ENCODE results near the gene PSAT1.
A peak's percentile ranks its signal among the peaks of the same experiment; 100 is the strongest.
"Not testable (repeated sequence)": the region's sequence is repeated elsewhere in the genome, so short reads cannot be mapped to it uniquely, and the experiment has no call there.

PSAT1 gene

DNA sequence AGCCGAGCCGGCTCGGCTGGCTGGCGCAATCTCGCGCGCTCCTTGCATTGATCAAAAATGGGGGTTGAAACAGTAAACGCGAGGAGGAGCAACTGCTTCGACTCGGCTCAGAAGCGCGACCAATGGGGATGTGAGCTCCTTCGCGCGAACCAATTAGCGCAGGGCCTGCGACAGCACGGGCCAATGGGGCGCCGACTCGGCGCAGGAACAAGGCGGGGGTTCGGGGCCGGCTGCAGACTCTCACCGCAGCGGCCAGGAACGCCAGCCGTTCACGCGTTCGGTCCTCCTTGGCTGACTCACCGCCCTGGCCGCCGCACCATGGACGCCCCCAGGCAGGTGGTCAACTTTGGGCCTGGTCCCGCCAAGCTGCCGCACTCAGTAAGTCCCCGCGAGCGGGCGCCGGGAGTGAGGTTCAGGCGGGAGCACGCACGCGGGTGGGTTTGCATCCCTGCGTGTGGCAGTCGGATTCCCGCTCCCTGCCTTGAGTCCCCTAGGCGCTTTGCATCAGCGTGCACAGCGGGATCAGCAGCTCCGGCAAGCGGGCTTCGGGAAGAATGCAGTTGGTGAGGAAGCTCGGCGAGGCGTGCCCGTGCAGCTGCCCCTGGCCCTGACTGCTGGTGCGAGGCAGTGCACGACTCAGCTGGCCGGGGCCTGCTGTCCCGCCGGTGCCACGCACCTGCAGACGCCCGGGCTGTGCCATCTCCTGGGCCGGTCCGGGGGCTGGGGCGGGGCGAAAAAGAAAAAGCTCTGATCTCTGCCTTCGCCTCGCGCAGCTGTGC is at the start of gene PSAT1:
Gene PSAT1, plus strand, starts transcription at position 233 of the 779 bp plus-strand sequence. Its CDS starts 86 bp downstream, at position 319.
- peak; percentile 93 for DNase-seq

DNA sequence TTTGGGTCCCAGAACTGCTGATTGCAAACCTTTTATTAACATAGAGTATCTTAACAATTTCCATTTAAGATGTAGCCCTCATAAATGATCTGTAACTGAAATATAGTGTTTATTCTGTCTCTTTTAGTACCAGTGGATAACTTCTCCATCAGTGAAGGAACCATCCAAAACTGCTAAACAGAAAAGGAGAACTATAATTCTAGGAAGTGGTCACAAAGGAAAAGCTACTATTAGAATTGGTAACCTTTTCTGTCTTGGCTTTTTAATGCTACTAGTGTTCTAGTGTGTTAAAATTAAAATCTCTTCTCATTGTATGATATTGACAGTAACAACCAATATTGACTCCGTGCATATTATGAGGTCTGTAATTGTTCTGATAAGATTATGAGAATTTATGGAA is 48.3 kb upstream of the PSAT1 start:
- DNase-seq, result no peak

DNA sequence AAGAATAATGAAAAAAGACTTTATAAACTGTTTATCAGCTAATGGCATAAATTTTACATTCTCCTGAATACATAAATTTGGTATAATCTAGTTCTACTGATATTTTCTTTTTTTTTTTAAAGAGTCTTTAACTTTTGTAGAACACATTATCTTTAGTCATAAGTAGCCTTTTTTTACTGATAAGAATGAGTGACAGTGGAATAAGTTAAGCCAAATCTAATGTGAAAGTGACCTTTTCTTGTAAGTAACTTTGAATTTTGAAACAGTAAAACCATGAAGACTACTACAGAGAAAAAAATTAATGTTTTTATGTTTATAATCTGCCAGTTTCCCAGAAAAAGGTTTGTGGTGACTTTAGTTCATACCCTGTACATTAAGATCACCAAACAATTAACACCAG is 47.4 kb upstream of the PSAT1 start:
- DNase-seq, result no peak

DNA sequence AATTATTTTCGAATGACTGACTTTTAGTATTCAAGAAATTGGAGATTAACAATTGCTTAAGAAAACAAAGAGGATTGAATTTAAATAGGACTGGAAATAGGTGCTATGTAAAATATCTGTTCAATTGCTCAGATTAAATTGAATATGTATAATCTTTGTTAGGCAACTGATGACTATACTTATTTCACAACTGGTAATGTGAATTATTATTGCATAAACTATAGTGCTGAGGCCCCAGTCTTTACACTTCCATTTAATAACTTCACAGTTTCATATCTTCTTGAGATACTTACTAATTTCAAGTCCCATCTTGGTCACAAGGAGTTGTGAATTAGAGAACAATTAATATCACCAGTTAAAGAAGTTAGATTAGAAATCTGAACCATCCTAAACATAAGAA is 44.3 kb upstream of the PSAT1 start:
- DNase-seq, result no peak

DNA sequence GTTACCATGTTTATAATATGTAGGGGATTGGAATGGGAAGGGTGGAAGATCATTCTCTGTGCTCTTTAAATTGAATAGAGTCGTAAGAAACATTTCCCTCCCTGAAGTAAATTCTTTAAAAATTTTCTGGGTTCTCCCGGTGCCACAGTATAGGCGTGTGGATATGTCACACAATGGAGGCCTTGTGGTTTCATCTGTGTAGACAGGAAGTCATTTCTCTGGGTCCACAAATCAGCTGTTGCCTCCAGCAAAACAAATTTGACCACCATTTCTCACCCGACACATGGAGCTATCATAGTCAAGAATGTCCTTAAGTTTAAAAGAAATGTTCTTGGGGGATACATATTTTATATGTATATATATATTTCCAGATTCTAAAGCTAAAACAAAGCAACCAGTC is 43.6 kb upstream of the PSAT1 start:
- no peak for DNase-seq

DNA sequence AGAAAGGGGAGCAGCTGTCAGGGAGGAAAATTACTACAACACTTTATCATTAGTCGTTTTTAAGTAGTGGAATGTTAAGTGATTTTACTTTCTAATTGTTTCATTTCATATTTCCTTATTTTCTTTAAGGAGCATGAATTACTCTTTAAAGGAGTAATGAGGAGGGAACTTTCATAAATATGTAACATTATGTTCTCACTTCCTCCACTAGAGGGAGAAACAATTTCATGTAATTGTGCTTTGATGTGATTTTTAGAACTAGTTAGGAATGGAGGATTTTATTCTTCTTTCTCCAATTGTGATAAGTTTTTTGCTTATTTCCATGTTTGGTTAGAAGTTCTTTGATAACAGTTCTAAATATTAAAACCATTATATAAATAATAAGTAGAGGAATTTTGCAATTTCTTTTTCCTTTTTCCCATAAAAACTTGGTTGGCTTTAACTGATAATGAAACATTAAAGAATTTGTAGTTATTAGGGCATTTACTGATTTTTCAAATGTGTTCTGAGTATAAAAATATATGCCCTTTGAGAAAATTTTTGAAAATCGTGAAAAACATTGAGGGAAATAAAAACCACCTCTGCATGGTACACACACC is 35.4 kb upstream of the PSAT1 start:
- DNase-seq, result peak; percentile 26

DNA sequence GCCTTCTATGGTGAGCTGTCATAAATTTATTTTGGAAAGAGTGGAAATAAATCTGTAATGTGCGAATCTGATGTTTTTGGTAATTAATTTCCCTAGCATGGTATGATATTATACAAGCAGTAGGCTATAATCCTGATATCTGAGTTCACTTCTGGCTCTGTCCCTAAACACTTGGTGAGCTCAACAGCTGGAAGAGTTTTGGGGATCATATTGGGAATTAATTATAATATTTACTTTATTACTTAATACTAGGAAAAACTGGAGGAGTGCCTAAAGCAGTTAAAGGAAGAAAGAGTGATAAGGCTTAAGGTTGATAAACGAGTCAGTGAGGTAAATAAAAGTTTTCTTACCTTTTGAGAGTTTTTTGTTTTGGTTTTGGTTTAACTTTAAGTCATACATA is 34.3 kb upstream of the PSAT1 start:
- no peak for DNase-seq

DNA sequence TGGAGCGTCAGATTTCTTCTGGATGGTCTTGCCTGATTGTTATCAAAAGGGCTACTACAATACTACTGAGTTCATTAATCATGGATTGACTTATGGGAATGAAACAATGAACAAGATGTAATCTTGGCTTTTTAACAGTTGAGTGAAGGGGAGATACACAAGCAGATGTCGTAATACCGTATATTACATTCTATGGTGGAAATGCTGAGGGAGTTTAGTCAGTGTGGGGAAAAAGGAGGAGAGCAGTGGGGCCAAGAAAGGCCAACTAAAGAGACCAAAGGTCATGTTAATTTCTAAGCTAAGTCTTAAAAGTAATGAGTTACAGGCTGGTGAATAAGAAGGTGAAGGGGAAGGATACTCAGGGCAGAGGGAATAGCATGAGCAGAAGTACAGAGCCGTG is 29.0 kb upstream of the PSAT1 start:
- no peak for DNase-seq

DNA sequence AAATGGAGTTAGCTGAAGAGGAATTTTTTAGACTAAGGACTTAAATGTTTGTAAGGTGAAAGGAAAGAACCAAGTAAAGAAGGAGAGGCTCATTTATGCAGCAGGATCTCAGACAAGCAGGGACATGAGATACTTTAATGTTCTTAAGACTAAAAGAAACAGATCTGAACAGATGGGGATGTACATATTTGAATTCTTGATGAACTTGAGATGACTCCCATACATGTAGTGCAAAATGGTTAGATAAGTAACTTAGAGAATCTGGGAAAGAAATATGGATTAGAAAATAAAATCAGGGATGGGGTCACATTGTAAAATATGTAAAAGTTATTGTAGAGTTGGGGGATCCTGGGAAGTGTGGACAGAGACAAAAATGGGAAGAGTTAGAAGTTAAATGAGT is 27.1 kb upstream of the PSAT1 start:
- DNase-seq, result no peak

DNA sequence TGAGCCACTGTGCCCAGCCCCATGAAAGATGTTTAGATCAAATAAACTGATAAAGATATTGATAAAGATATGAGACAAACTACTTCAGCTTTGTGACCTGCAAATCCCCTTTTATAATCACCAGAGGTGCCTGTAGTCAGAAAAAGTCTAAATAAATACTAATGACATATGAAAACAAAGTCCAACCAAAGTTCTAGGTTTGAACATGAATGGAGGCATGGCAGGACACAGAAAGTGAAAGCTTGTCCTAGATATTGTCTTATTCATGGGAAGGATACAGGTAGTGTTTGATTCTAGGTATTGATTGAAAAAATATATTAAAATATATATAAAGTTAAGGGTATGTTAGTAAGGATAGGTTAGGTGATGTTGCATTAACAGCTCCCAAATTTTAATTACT is 24.6 kb upstream of the PSAT1 start:
- DNase-seq, result no peak

DNA sequence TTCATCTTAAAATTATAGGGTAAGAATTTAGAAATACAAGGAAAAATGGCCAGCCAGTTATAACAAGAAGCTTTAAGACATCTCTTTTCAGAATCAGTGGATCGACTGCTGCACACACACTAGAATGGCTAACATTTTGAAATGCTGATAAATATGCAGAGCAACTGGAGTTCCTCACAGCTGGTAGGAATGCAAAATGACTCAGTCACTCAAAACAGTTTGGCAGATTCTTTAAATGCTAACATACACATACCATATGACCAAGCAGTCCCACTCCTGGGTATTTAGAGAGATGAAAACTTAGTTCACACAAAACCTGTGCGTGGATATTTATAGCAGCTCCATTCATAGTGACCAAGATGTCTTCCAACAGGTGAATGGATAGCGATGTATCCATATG is 23.2 kb upstream of the PSAT1 start:
- no peak for DNase-seq

DNA sequence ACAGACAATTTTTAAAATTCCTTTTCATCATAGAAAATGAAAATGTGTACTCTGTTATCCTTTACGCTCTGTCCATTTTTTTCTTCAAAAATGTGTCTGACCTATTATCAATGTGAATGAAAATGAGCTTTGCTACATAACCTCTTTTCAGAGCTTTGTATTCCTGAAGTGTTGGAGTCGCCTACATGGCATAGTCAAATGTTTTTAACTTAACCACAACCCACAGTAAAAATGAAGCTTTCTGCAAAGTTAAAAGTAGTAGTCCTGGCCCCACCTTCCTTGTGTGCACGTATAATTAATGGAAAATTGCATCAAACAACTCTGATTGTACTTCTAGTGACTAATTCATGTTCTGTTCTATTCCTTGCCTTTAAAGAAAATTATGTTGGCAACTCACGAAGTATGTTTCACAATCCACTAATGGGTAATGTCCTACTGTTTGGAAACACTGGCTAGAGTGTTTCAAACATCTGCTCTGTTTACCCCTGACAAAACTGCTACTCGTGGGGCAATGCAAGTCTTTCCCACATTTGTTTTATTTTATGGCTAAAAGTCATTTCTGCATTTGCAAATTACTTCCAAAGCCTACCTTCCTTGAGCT is 18.6 kb upstream of the PSAT1 start:
- no peak for DNase-seq

DNA sequence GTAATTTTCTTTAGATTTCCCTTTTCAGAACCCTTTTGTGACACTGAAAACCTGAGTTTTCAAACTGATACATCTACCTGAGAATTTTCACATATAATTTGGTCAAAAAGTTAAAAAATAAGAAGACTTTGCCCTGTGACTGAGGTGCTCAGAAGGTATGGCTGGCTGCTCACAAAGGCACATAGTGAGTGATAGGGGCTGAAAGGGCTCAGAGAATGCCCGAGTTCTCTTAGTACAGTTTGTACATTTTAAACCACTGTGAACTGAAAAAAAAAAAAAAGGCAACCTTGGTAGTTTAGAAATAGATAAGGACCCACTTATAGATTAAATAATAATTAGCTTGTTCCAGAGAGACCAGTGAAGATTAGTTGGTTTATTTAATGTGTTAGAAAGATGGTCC is 18.1 kb upstream of the PSAT1 start:
- DNase-seq, result no peak

DNA sequence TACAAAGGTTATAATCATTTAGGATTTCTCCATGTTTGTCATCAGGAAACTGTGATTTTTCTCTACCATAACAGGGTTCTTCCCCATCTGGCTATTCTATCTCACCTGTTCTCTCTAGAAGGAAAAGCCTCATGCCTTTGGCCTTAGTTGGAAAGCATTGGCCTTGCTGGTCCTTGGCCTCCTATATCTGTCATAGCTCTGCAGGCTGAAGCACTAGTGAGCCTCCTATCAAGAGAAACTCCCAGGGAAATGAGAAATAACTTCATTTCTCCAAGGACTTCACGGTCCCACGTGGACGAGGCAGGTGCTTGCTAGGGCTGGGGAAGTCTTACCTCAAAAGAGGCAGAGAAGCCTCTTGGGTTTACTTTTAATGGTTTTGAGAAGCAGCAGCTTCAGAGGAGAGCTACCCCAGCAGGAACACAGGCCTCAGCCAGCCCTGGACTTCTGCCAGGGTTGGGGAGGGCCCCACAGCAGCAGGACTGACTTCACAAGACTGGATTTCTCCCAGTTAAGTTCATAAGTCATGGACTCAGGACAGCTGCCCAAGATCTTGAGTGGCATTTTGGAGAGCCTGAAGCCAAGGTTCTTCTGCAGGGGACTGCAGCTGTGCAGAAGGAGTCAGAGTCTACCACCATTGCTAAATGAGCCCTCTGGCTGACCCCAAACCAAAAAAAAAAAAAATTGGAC is 15.8 kb upstream of the PSAT1 start:
- DNase-seq, result no peak

DNA sequence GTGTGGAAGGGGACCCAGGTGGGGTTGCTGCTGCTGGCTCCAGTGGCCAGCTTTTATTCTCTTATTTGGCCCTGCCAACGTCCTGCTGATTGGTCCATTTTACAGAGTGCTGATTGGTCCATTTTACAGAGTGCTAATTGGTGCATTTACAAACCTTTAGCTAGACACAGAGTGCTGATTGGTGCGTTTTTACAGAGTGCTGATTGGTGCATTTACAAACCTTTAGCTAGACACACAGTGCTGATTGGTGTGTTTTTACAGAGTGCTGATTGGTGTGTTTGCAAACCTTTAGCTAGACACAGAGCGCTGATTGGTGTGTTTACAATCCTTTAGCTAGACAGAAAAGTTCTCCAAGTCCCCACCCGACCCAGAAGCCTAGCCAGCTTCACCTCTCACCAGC is 12.7 kb upstream of the PSAT1 start:
- not testable (repeated sequence) for DNase-seq

DNA sequence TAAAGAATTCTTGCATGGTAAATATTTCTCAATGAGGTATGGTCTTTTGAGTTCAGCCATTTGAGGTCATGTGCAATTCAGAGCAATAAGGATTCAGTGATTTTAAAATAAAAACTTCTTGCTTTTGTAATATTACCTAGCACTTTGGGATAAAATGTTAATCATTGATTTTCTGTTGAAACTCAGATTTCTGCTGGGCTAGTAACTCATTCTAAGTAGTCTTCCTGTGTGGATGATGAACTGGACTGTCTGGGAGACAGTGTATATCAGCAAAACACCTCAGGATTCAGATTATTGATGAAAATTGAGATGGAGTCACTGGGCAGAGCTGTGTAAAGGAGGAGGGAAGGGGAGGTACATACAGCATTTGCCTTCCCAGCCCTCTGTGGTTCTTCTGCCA is 10.8 kb upstream of the PSAT1 start:
- no peak for DNase-seq

DNA sequence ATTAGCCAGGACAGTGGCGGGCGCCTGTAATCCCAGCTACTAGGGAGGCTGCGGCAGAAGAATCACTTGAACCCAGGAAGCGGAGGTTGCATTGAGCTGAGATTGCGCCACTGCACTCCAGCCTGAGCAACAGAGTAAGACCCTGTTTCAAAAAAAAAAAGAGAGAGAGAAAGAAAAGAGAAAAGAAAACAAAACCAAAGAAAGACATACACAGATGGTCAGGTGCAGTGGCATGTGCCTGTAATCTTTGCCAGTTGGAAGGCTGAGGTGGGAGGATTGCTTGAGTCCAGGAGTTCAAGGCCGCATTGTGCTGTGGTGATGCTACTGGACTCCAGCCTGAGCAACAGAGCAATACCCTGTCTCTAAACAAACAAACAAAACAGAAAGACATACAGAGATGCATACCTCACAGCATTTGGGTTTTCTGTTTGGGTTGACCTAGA is 10.0 kb upstream of the PSAT1 start:
- DNase-seq, result no peak

DNA sequence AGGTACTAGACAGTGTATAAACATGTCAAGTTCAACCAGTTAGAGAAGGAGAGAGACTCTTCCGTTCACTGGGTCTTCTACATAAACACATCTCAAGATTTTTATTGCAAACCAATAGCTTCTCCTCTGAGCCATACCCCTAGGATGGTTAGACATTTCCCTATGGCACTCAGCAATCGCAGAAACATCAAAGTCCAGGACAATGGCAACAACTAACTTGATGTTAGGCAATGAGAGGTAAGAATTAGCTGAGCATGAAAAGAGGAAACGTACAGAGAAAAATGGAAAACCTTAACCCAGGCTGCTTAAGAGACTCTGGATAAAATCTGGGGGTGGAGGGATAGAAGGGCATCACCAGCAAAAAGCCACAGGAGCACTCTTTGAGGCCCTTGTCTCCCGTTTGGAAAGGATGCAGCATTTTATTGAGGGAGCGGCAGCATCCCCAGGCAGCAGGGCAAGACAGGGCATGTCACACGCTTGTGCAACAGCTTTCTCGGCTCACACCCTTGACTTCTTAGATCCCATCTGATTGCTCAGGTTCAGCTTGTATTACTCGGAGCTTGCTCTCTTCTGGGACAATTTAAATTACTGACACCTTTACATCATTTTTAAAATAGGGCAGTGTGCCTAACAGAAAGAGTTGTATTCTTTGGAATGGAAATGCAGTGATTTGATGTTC is 8.6 kb upstream of the PSAT1 start:
- DNase-seq, result no peak

DNA sequence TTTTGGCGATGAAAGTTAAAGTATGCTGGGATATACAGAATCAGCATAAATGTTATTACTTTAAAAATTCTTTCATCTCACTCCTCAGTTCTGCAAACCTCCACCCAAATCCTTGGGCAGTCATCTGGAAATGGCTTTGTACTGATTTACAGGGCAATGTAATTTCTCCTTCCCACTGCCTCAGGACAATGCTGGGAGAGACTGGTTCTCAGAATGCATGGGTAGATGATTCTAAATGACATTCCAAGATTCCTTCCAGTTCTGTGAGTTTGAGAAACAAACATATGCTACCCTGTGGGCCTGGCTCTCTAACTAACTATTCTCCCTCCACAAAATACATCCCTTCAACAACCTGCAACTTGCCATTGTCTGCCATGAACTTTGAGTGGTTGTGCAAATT is 7.5 kb upstream of the PSAT1 start:
- DNase-seq, result no peak

DNA sequence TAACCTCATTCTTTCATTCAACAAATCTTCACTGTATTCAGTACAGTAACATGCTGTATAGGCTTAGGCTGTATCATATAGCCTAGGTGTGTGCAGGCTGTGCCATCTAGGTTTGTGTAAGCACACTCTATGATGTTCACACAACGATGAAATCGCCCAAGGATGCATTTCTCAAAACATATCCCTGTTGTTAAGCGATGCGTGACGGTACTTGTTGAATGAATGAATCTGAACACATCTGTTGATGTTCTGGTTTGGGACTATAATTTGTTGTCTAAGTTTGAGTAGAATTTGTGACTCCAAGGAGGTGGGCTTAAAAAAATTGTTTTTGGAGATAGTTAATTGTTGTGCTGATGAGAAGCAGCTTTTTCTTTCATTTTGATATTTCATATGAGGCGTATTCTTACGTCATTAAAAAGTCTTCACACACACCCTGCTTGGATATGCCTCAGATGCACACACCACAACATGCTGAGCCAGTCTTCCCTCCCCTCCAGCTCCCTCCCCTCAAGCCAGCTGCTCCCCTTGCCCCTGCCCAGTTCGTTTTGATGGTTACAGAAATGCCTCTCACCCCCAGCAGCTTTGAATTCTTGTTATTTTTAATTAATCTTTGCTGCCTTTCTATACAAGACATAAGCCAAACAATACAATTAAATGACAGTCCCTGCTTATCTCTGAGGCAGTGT is 5.5 kb upstream of the PSAT1 start:
- no peak for DNase-seq

DNA sequence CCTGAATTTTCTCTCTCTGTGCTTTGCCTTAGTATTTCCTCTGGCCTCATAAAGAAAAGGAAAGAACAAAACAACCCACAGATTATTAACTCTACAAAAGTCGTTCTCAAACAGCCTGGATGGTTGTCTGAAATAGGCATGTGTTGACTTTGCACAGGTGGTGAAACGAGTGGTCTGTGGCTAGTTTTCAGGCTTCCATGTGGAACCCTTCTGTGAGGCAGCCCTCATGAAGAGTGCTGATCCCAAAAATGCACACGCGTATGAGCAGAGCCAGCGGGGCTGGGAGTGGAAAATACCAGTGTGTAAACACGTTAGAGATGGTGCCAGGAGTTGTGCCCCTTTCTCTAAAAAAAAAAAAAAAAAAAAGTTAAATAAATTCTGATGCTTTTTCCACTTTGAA is 4.9 kb upstream of the PSAT1 start:
- no peak for DNase-seq

DNA sequence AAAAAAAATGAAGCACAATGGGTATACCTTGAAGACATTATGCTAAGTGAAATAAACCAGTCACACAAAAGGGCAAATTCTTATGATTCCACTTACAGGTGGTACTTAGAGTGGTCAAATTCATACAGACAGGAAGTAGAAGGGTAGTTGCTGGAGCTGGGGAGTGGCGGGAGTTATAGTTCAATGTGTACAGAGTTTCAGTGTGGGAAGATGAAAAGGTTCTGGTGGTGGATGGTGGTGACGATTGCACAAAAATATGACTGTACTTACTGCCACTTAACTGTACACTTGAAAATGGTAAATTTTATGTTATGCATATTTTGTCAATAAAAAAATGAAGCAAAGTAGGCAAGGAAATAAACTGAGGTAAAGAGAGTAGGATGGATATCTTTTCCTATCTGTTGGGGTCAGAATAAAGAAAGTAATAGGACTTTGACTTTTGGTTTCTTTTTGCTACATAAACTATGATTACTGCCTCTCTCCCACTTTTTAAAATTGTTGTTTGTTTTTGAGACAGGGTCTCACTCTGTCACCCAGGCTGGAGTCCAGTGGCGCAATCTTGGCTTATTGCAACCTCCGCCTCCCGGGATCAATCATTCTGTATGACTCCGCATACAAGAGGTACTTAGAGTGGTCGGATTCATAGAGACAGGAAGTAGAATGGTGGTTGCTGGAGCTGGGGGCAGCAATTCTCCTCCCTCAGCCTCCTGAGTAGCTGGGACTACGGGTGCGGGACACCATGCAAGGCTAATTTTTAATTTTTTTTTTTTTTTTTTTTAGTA is 4.0 kb upstream of the PSAT1 start:
- DNase-seq, result no peak
